Ovary (tissue), 9 donors: Measurements from ENCODE around the gene TSC22D4. TPM values are rescaled to one million over a fixed set of nuclear protein-coding genes. Genes with fewer than 3 reads are reported as not detected.

Experiments
- DNase-seq, 5 donors: peaks; one replicate each; pipeline ENCODE4 v3.0.0-alpha.2; 2019 to 2020
- H3K27ac ChIP-seq, 2 donors: fragments of 200-600 bp; one replicate each; pipeline versions ENCODE4 v1.5.1 to v1.8.0; 2019 to 2022
- H3K27me3 ChIP-seq: fragments of 200-600 bp; one replicate; pipeline ENCODE4 v1.8.0; 2022
- H3K36me3 ChIP-seq: fragments of 200-600 bp; sonication (generic); one replicate; pipeline ENCODE4 v1.5.1; 2019
- H3K4me1 ChIP-seq: one replicate; pipeline ENCODE4 v1.8.1; 2013; ENCODE audit warnings: mild to moderate bottlenecking, moderate library complexity; ENCODE audit not compliant: insufficient read depth
- H3K4me3 ChIP-seq: fragments of 200-600 bp; sonication (generic); one replicate; pipeline ENCODE4 v1.5.1; 2017
- H3K9me3 ChIP-seq, 2 donors: fragments of 200-600 bp in 1 of 2; sonication (generic) in 1 of 2; one replicate each; pipeline versions ENCODE4 v1.5.1 to v1.8.1; 2013 to 2019; ENCODE audit warnings: mild to moderate bottlenecking in 1 of 2, moderate library complexity in 1 of 2
- CTCF ChIP-seq, 3 donors: fragments of 450-650 bp in 2 of 3; fragments of 200-600 bp in 1 of 3; IDR thresholded peaks; one replicate each; pipeline versions ENCODE4 v1.5.1 to v1.8.0; 2016 to 2022; ENCODE audit warnings: antibody characterized with exemption in 3 of 3, mild to moderate bottlenecking in 1 of 3
- EP300 ChIP-seq: sonication (generic); formaldehyde crosslinking; IDR thresholded peaks from one replicate; pipeline ENCODE4 v1.6.1; 2017; ENCODE audit warnings: antibody characterized with exemption
- POLR2A ChIP-seq: fragments of 450-650 bp; IDR thresholded peaks from one replicate; pipeline ENCODE4 v1.6.1; 2017; ENCODE audit warnings: antibody characterized with exemption, mild to moderate bottlenecking, moderate library complexity
- WGBS, 3 donors: extraction: QIAGEN DNeasy Blood & Tissue Kit in 1 of 3; methylation state at CpG; one replicate each; pipeline versions ENCODE4 v1.1.5 to v1.1.7; 2013 to 2017; 5-methylcytosine and 5-hydroxymethylcytosine counted together
- intact Hi-C, 4 donors: fragments of 100-400 bp; cut with DNase I; formaldehyde crosslinking; loops; one replicate each; pipeline versions ENCODE4 v1.11.0 to v1.15.1; 2022 to 2023
- polyA plus RNA-seq, 2 donors: library from polyadenylated mRNA; stranded (reverse); fragments of 200-250 nt in 1 of 2; fragments of 350-450 nt in 1 of 2; fragmentation: Illumina TruSeq in 1 of 2; extraction: RNeasy Lipid Tissue Mini Kit (QIAGEN cat#74804) in 1 of 2; gene quantifications; one replicate each; pipeline ENCODE4 v1.2.3, GENCODE V29; 2013 to 2014
- total RNA-seq, 7 donors: library from RNA; depleted of rRNA in 2 of 7; stranded (reverse); fragments of >200 nt in 2 of 7; fragmentation: NEBNext Ultra II Directional in 3 of 7; extraction: Animal tissue kit (Norgen Biotek cat#: 25700) in 3 of 7; gene quantifications; one replicate each; pipeline versions ENCODE4 v1.1.0 to v1.2.4, GENCODE V29; 2016 to 2023
- donor health status: DM: no; HTN: no; CAD: no; lungs with moderate emphysema.
- donor health status: DM: no; HTN: no; CAD: no.
- donor health status: Bipolar disorder and iron deficiency.
- donor health status: DM: yes; HTN: yes; CAD: no.
- donor health status: DM: no; HTN: no; CAD: no.
- donor health status: DM: yes; HTN: yes; CAD: no.

The TSC22D4 gene
- total and polyA plus RNA-seq, 9 donors, result 6.5 to 57.3 (median 40.4) TPM

GRCh38 chr7:100432053-100432452 is 47.0 kb downstream of the TSC22D4 start:
- intact Hi-C loops, result no loop called here
- TF ChIP-seq CTCF (IDR thresholded peaks at IDR 0.05), result no peak
- no peak for TF ChIP-seq POLR2A
- TF ChIP-seq EP300, result no peak
- Histone ChIP-seq H3K27ac (no peak overlapping the region), H3K4me1 (peaks cover 23% of the 10 kb centered on the region), H3K27me3 (no peaks in the 10 kb centered on the region), H3K4me3 (no peak overlapping the region), H3K36me3 (no peaks in the 10 kb centered on the region), H3K9me3 (no peaks in the 10 kb centered on the region)
- WGBS, 3 donors, result 60 to 82% (median 62%) methylated on average over 4 of the region's 4 CpGs
- no peak for DNase-seq

- Histone ChIP-seq H3K27me3 (no peaks in the 10 kb centered on the region), H3K27ac (no peak overlapping the region), H3K4me1 (peaks cover 21% of the 10 kb centered on the region), H3K36me3 (no peaks in the 10 kb centered on the region), H3K4me3 (peak overlapping the region; percentile 70), H3K9me3 (no peaks in the 10 kb centered on the region)
- intact Hi-C loops, result no loop called here
- 79 to 84% (median 80%) methylated on average over 23 of the region's 23 CpGs for WGBS, 3 donors
- peak in 3 of 5 donors; percentile 45 to 58 (median 57) for DNase-seq
- TF ChIP-seq POLR2A, result no peak
- TF ChIP-seq EP300, result no peak
- no peak for TF ChIP-seq CTCF (IDR thresholded peaks at IDR 0.05)
Observed at GRCh38 chr7:100431286-100431735, 47.7 kb downstream of the TSC22D4 start.

GRCh38 chr7:100430493-100431285 is 48.3 kb downstream of the TSC22D4 start:
- TF ChIP-seq EP300, result no peak
- TF ChIP-seq POLR2A, result no peak
- no peak for TF ChIP-seq CTCF (IDR thresholded peaks at IDR 0.05)
- intact Hi-C loops, result no loop called here
- H3K4me1 ChIP-seq, result peaks cover 21% of the 10 kb centered on the region
- peak overlapping the region; percentile 70 for H3K4me3 ChIP-seq
- peak; percentile 37 to 60 (median 55) for DNase-seq
- H3K27me3 ChIP-seq, result no peaks in the 10 kb centered on the region
- WGBS, 3 donors, result 17 to 22% (median 21%) methylated on average over 29 to 31 of the region's 31 CpGs
- no peaks in the 10 kb centered on the region for H3K36me3 ChIP-seq
- H3K27ac ChIP-seq, result peak overlapping the region; percentile 98 to 99
- H3K9me3 ChIP-seq, result no peaks in the 10 kb centered on the region

- no peaks in the 10 kb centered on the region for H3K9me3 ChIP-seq
- no peaks in the 10 kb centered on the region for H3K36me3 ChIP-seq
- H3K27ac ChIP-seq, result peak within 1 kb of the TSS; percentile 98 to 99
- intact Hi-C loops, result loop anchor here in 1 of 4 donors (5.0 kb wide), 1 partner anchor 278 kb away; no protein-coding TSS in a partner anchor
- peaks cover 14% of the 10 kb centered on the region for H3K4me1 ChIP-seq
- WGBS, 3 donors, result 1% methylated on average over 37 to 95 of the region's 95 CpGs
- peak; percentile 98 to 100 (median 98) for DNase-seq
- H3K27me3 ChIP-seq, result no peaks in the 10 kb centered on the region
- TF ChIP-seq POLR2A, result no peak
- no peak for TF ChIP-seq EP300
- no peak for TF ChIP-seq CTCF (IDR thresholded peaks at IDR 0.05)
- peak within 1 kb of the TSS; percentile 70 for H3K4me3 ChIP-seq
Observed at GRCh38 chr7:100429637-100430492, 49.1 kb downstream of the TSC22D4 start, which contains the start of gene MEPCE. TSS of gene MEPCE (plus strand) at chr7:100429831. CDS start at chr7:100430019, 188 bp downstream.
